GM18520 (cell line): Measurements from ENCODE around the gene ANKRD13D.

Source experiments
- ATAC-seq: cut with Tn5 transposase; IDR thresholded peaks from one replicate; pipeline ENCODE4 v1.9.1; 2021; ENCODE audit not compliant: unreplicated experiment

The ANKRD13D gene

GRCh38 chr11:67273260-67273990 is 15.7 kb upstream of the ANKRD13D start:
- ATAC-seq: no peak

GRCh38 chr11:67274768-67275605 is 14.1 kb upstream of the ANKRD13D start:
- ATAC-seq: no peak

GRCh38 chr11:67275606-67276409 is 13.3 kb upstream of the ANKRD13D start:
- ATAC-seq: no peak

- ATAC-seq: no peak
Observed at GRCh38 chr11:67276781-67277230, 12.3 kb upstream of the ANKRD13D start.

- peak; percentile 59 for ATAC-seq
Observed at GRCh38 chr11:67277231-67277961, 11.7 kb upstream of the ANKRD13D start.

- no peak for ATAC-seq
Observed at GRCh38 chr11:67278135-67278938, 10.8 kb upstream of the ANKRD13D start.

GRCh38 chr11:67278939-67279588 is 10.0 kb upstream of the ANKRD13D start:
- ATAC-seq: no peak

GRCh38 chr11:67279589-67280340 is 9.3 kb upstream of the ANKRD13D start:
- no peak for ATAC-seq

- ATAC-seq: no peak
Observed at GRCh38 chr11:67280341-67280787, 8.7 kb upstream of the ANKRD13D start.

- ATAC-seq: no peak
Observed at GRCh38 chr11:67280788-67281551, 8.1 kb upstream of the ANKRD13D start.

GRCh38 chr11:67281552-67282150 is 7.5 kb upstream of the ANKRD13D start:
- no peak for ATAC-seq

GRCh38 chr11:67282155-67282875 is 6.8 kb upstream of the ANKRD13D start:
- no peak for ATAC-seq

GRCh38 chr11:67282876-67283371 is 6.2 kb upstream of the ANKRD13D start:
- no peak for ATAC-seq

- ATAC-seq: no peak
Observed at GRCh38 chr11:67283481-67283963, 5.6 kb upstream of the ANKRD13D start.

- ATAC-seq: no peak
Observed at GRCh38 chr11:67284811-67285540, 4.1 kb upstream of the ANKRD13D start.
